DND-41 (cell line): Measurements from ENCODE around the gene EBPL.

ENCODE experiments used
- CTCF ChIP-seq: IDR thresholded peaks from 2 replicates; pipeline ENCODE4 v1.5.1; 2012; ENCODE audit warnings: borderline replicate concordance, low read length, moderate library complexity, mild to moderate bottlenecking; ENCODE audit not compliant: poor library complexity, severe bottlenecking; ENCODE audit errors: extremely low read depth
- EZH2 ChIP-seq: IDR thresholded peaks from 3 replicates; pipeline ENCODE4 v1.6.1; 2012; ENCODE audit warnings: borderline replicate concordance, low read depth, mild to moderate bottlenecking, moderate library complexity, low read length, inconsistent platforms; ENCODE audit not compliant: severe bottlenecking

GRCh38 chr13:49649963-49650312 is 41.3 kb downstream of the EBPL start:
- TF ChIP-seq CTCF, result no peak
- no peak for TF ChIP-seq EZH2
